Activated CD8-positive, alpha-beta memory T cell treated with anti-CD3 and anti-CD28 coated beads for 48 hours (primary cell): Measurements from ENCODE around the gene PKP4.

Experiments used
- DNase-seq, 3 experiments: peaks; one replicate each; pipeline ENCODE4 v3.0.0-alpha.2; 2020; ENCODE audit warnings: low read depth in 2 of 3, low spot score in 2 of 3

Gene PKP4

DNA sequence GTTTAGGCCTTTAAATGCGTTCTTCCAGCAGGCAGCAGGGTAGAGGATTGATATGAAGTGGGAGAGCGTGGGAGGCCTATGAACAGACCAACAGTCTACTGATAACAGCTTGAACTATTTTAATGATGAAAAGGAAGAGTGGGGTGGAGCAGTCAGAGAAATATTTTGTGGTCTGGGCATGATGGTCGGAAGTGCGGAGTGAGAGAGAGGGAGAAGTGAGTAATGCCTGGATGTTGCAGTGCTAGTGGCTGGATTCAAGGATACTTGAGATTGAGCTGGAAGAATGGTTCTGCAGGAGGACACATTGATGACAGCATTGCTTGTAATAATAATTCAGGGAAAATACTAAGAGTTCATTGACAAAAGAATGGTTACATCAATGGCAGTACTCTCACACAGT is 187.4 kb downstream of the PKP4 start:
- DNase-seq: no peak

DNA sequence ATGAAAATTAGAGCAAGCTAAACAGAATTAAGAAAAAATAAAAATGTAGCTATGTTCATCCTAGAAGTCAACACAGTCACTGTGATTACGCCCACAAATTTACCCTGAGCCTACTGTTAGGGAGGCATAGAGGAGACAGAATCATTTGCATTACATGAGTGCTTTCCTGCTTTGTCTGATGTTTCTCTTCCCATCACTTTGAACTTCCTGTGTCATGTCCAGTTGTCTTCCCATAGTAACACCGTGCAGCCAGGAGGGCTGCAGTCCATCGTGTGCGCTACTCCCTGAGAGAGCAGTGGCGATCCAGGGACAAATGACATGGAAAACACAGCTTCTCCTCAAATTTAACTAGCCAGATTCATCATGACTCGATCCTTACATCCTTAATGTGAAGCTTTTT is 188.5 kb downstream of the PKP4 start:
- no peak for DNase-seq

DNA sequence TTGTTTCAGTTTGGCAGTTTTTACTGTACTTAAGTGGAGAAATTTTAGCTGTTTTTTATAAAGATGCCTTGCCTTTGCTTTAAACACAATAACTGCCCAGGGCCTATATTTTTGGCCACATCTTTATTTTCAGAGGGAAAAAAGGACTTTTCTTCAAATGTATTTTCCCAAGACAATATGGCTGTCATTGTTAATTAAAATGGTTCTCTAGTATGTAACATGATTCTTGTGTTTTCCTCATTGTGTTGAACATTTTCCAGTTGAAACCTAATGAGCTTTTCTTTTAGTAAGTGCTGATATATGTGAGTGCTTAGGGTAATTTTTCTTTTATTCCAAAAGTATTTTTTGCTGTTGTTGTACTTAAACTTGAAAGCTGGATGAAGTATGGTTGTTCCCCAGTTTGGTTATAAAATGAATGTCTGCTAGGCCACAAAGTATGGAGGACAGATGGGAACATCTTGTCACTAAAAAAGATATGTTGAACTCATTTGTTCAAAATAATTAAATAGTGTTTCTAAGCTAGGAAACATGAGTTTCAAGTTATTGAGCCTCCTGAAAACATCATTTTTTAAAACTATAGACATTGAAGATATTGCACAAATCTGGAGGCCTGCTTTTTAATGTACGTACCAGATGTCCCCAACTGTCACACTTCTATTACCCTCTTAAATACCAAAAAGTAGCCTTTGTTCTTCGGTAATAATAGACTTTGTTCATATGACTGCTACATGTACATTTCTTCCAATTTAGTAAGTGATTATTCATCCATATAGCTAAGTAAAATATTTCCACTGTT is 190.9 kb downstream of the PKP4 start:
- no peak for DNase-seq

DNA sequence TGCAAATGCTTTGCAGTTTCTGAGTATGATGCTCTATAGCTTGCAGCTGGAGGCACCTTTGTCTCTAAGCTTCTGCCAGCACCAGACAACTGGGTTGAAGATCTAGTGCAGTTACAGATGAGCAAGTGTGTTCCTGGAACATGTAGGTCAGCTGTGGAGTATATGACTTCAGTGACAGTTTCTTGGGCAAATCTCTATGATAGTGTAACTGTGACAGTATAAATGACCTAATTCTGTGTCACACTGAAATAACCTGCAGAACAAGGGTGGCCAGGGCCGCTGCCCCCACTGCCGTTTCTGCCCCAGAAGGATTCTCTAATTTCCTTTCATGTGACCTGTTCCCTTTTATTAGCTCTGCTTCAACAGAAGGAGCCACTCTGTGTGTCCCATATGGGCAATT is 193.1 kb downstream of the PKP4 start:
- DNase-seq: no peak

DNA sequence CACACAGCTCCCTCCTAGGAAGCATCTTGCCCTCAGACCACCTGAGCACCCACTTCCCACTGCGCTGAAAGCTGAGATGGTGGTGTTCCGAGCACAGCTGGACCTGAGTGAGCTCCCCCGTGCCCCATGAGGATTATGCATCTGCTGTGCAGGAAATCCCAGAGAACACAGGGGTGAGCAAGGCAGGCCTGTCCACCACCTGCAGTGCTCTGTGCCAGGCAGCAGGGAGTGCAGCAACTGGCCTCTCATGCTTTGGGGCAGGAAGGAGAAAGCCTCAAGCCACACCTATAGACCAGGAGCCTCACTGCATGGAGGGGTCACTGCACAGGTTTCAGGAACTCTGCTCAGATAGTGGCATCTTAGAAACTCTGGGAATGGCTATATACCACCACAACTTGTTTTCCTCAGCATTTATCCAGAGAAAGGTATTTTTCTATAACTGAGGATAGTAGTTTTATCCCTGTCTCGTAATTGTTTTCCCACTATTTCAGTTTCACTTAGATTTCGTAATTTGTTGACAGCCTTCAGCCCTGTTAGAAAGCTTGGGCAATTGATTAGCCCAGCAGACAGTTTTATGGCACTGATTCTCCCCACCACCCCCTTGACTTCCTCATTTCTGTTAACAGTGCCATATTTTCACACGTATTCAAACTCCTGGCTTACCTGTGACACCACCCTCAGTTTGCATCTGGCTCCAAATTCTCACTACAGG is 194.1 kb downstream of the PKP4 start:
- no peak for DNase-seq

DNA sequence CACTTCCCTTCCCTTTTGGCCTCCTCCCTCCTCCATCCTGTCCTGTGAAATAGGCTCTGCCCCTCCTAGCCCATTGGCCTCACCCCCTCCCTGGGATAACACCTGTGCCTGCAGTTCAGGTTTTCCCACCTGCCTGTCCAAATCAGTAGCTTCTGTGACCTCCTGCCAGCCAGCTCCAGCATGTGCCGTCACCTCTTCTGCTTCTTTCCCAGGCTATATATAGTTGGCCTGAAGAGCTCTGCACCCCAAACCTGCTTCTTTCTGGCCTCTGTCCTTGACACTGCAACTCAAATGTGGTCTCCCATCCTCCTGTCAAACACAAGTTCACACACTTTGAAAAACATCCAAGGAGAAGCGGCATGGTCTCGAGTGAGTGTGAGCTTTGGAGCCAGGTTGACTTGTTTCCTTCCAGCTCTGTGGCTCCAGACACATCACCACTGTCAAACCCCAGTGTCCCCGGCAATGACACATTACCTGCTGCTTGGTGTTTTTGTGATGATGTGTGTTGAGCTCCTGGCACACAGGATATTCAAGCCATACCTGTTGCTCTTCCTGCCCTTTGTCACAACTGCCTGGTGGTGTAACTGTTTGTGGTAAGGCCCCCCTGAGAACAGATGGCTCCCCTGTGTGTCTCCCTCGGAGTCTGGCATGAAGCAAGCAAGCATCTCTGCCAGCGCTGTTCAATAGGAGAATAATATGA is 194.8 kb downstream of the PKP4 start:
- no peak for DNase-seq

GRCh38 chr2:158655628-158656027 is 198.9 kb downstream of the PKP4 start:
- DNase-seq: no peak

- no peak for DNase-seq
Measured at GRCh38 chr2:158656492-158657229, 199.9 kb downstream of the PKP4 start.

GRCh38 chr2:158658396-158658795 is 201.6 kb downstream of the PKP4 start:
- DNase-seq: no peak

- no peak for DNase-seq
Measured at GRCh38 chr2:158659483-158659882, 202.7 kb downstream of the PKP4 start.

- no peak for DNase-seq
Measured at GRCh38 chr2:158661231-158661630, 204.5 kb downstream of the PKP4 start.

DNA sequence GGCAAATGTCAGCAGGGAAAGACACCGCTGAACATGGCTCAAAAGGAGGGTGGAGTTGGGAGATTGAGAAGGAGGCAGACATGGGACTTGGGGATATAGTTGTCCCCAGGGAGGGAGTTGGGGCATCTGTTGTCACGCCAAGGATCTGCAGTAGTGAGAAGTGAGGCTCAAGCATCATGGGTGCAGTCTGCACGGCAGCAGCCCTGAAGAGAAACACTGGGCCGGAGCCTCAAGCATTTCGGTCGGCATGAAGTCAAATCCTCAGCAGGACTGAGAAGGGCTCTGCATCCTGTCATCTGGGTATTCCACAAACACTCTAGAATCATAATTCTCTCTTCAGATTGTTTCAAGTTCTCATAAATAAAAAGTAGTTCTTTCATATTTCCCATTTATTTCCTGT is 205.7 kb downstream of the PKP4 start:
- no peak for DNase-seq

GRCh38 chr2:158663796-158664195 is 207.0 kb downstream of the PKP4 start:
- no peak for DNase-seq

DNA sequence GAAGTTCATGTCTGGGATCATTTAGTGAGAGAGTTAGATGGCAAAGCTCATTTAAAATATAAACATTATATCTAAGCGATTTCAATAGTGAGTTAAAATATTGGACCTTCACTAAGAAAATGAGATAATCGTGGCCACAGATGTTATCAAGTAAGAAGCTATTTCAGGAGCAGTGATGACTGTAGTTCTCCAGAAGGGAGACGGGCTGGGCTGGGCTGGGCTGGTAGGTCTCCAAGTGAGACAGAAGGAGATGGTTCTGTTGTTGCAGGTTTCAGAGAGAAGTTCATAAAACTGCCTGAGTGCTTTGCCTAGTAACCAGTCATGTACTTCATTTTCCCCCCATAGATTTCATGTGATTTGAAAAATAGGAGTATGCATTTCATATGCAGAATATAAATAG is 208.2 kb downstream of the PKP4 start:
- DNase-seq: no peak

- DNase-seq: no peak
Measured at GRCh38 chr2:158665536-158666302, 209.0 kb downstream of the PKP4 start.

DNA sequence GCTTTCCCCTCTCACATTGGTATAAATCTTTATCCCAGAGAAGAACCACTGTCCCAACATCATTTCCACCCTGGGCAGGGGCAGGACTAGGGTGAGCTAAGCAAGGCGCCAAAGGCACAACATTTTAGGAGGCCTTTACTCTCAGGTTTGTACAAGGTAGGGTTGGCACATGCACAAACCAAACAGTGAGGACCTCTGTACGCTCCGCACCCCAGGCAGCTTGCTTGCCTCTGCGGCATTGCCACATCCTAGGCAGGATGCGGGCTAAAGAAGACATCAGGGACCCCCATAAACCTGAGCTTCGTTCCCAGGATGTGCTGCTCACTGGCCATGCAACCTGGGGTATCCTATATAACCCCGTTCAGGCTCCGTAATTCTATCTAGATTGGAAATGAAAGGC is 210.2 kb downstream of the PKP4 start:
- DNase-seq: no peak

GRCh38 chr2:158667586-158667985 is 210.8 kb downstream of the PKP4 start:
- no peak for DNase-seq

DNA sequence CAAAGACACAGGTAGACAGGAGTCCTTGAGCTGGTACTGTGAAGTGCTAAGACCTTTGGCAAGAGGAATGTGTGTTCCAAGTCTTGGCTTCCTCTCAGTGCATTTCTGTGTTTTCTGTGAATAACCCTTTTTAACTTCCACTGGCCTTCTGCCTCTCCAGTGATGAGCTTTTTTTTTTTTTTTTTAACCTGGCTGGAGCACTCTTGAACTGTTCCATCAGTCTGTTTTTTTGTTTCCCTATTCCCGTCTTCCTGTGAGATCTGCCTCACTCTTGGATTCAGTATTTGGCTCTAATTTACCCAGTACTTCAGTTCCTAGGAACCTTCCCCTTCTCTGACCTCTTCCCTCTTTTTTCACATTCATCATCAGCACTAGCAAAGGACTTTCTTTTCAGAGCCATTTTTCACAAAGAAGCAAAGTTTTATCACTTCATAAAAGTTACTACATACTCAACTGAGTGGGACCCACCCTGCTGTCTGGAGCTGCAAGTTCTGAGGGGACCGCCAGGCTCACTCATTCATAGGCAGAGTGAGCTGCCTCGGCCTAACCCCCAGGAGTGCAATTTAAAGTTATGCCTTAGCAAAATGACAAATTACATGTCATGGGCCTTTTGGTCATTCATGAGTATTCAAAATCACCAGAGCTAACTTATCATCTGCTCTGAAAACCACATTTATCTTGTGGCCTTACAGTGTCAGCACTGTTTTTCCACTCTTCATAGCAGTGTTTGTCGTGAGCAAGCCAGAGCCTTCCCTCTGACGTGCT is 211.4 kb downstream of the PKP4 start:
- no peak for DNase-seq

DNA sequence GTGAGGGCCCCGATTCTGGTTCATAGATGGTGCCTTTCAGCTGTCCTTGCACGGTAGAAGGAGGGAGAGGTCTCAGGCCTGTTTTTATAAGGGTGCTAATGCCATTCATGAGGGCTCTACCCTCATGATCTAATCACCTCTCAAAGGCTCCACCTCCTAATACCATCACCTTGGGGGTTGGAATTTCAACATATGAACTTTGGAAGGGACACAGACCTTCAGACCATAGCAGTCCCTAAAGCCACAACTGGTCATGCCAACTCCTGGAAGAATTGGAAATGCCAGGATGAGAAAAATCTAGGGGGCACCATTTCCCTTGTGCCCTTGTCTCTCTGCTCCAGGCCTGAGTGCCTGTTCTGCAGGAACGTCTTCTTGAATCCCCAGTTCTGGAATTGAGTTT is 213.5 kb downstream of the PKP4 start:
- DNase-seq: no peak
